Transverse colon (tissue), 4 donors: ENCODE measurements around the gene CABLES2. TPM values are rescaled to one million over a fixed set of nuclear protein-coding genes. Genes with fewer than 3 reads are reported as not detected.

Experiments
- DNase-seq: peaks from one replicate; pipeline ENCODE4 v3.0.0-alpha.2; 2019
- H3K27ac ChIP-seq, 4 donors: fragments of 200-600 bp; sonication (generic); 2 replicates each; pipeline ENCODE4 v1.5.1; 2016 to 2018; ENCODE audit warnings: inconsistent platforms in 4 of 4
- H3K27me3 ChIP-seq: fragments of 200-600 bp; sonication (generic); 2 replicates; pipeline ENCODE4 v1.5.1; 2017; ENCODE audit warnings: inconsistent platforms
- H3K36me3 ChIP-seq, 4 donors: fragments of 200-600 bp; sonication (generic); 2 replicates each; pipeline ENCODE4 v1.5.1; 2017 to 2019; ENCODE audit warnings: inconsistent platforms in 4 of 4
- H3K4me1 ChIP-seq, 4 donors: fragments of 200-600 bp; sonication (generic); 2 replicates each; pipeline ENCODE4 v1.5.1; 2017 to 2020; ENCODE audit warnings: inconsistent platforms in 4 of 4
- H3K4me3 ChIP-seq, 4 donors: fragments of 200-600 bp; sonication (generic); 1 replicate in 1 of 4; 2 replicates in 3 of 4; pipeline versions ENCODE4 v1.5.1 to v1.6.1; 2017 to 2019; ENCODE audit warnings: inconsistent platforms in 4 of 4
- H3K9me3 ChIP-seq, 2 donors: fragments of 200-600 bp; sonication (generic); 2 replicates each; pipeline ENCODE4 v1.5.1; 2017 to 2019; ENCODE audit warnings: inconsistent platforms in 2 of 2
- CTCF ChIP-seq, 5 experiments: fragments of 200-600 bp in 3 of 5; fragments of 450-650 bp in 2 of 5; sonication (generic) in 3 of 5; IDR thresholded peaks; 1 replicate in 2 of 5; 2 replicates in 3 of 5; pipeline ENCODE4 v1.5.1; 2016 to 2017; ENCODE audit warnings: antibody characterized with exemption in 5 of 5, inconsistent platforms in 3 of 5, mild to moderate bottlenecking in 2 of 5, moderate library complexity in 1 of 5
- EP300 ChIP-seq: sonication (generic); formaldehyde crosslinking; IDR thresholded peaks from one replicate; pipeline ENCODE4 v1.6.1; 2017; ENCODE audit warnings: antibody characterized with exemption, low read depth
- POLR2A ChIP-seq: fragments of 450-650 bp; IDR thresholded peaks from one replicate; pipeline ENCODE4 v1.6.1; 2016; ENCODE audit warnings: antibody characterized with exemption, mild to moderate bottlenecking, moderate library complexity
- POLR2AphosphoS5 ChIP-seq, 3 donors: sonication (generic); formaldehyde crosslinking; IDR thresholded peaks; one replicate each; pipeline ENCODE4 v1.6.1; 2016; ENCODE audit warnings: antibody characterized with exemption in 3 of 3
- WGBS, 2 donors: methylation state at CpG; one replicate each; pipeline ENCODE4 v1.1.5; 2018; ENCODE audit warnings: low coverage in 1 of 2; 5-methylcytosine and 5-hydroxymethylcytosine counted together
- in situ Hi-C, 4 donors: fragments of 200-750 bp; cut with MboI; loops; one replicate each; pipeline versions ENCODE4 v1.15.0 to v1.15.1; 2017; ENCODE audit warnings: low sequenced_read_pairs in 3 of 4, low pct_ligation_motif_present in 1 of 4, low pct_unique_long_range_greater_than_20kb in 1 of 4
- intact Hi-C: fragments of 100-400 bp; cut with DNase I; formaldehyde crosslinking; loops from one replicate; pipeline ENCODE4 v1.15.1; 2023; ENCODE audit warnings: low total_unique reads
- total RNA-seq, 4 donors: library from RNA; depleted of rRNA; stranded (reverse); fragments of >200 nt; gene quantifications; one replicate each; pipeline ENCODE4 v1.1.0, GENCODE V29; 2016

Gene CABLES2
- total RNA-seq, 4 donors from 2014 or later = 3.7 to 10.1 (median 8.5) TPM

GRCh38 chr20:62363920-62364851 is 42.9 kb downstream of the CABLES2 start:
- H3K27ac ChIP-seq = peak overlapping the region; percentile 86 to 97 (median 88)
- peak; percentile 13 for DNase-seq
- H3K9me3 ChIP-seq = no peaks in the 10 kb centered on the region
- peak overlapping the region in 2 of 4 donors; percentile 58 to 82 for H3K4me3 ChIP-seq
- TF ChIP-seq EP300 (no peak), POLR2AphosphoS5 (IDR thresholded peaks at IDR 0.05) (no peak), POLR2A (no peak), CTCF (IDR thresholded peaks at IDR 0.05) (no peak)
- H3K36me3 ChIP-seq = no peaks in the 10 kb centered on the region
- in situ Hi-C loops (no loop called here), intact Hi-C loops (no loop called here)
- 74% methylated on average over 21 of the region's 22 CpGs; no CpG with 5 or more reads in 1 of the 2 donors for WGBS, 2 donors
- peaks cover 47 to 82% (median 55%) of the 10 kb centered on the region in 4 donors for H3K4me1 ChIP-seq
- H3K27me3 ChIP-seq = peaks cover 39% of the 10 kb centered on the region

- peaks cover 45 to 82% (median 55%) of the 10 kb centered on the region in 4 donors for H3K4me1 ChIP-seq
- 65% methylated on average over 15 of the region's 20 CpGs; no CpG with 5 or more reads in 1 of the 2 donors for WGBS, 2 donors
- peak; percentile 27 for DNase-seq
- in situ Hi-C loops = no loop called here
- peak overlapping the region; percentile 86 to 97 (median 88) for H3K27ac ChIP-seq
- H3K9me3 ChIP-seq = no peaks in the 10 kb centered on the region
- no peaks in the 10 kb centered on the region for H3K36me3 ChIP-seq
- peaks cover 30% of the 10 kb centered on the region for H3K27me3 ChIP-seq
- no peak overlapping the region for H3K4me3 ChIP-seq
- no peak for TF ChIP-seq POLR2A
- TF ChIP-seq POLR2AphosphoS5 (IDR thresholded peaks at IDR 0.05) = no peak
- TF ChIP-seq CTCF (IDR thresholded peaks at IDR 0.05) = no peak
- TF ChIP-seq EP300 = no peak
- intact Hi-C loops = no loop called here
These were observed 43.8 kb downstream of the CABLES2 start for GRCh38 chr20:62362991-62363919.

- intact Hi-C loops = no loop called here
- H3K4me1 ChIP-seq = peaks cover 45 to 82% (median 54%) of the 10 kb centered on the region in 4 donors
- no peak overlapping the region for H3K4me3 ChIP-seq
- H3K27me3 ChIP-seq = peaks cover 23% of the 10 kb centered on the region
- TF ChIP-seq POLR2A (no peak), EP300 (no peak), POLR2AphosphoS5 (IDR thresholded peaks at IDR 0.05) (no peak)
- H3K9me3 ChIP-seq = no peaks in the 10 kb centered on the region
- H3K36me3 ChIP-seq = no peaks in the 10 kb centered on the region
- in situ Hi-C loops = no loop called here
- DNase-seq = peak; percentile 7
- H3K27ac ChIP-seq = peak overlapping the region in 3 of 4 donors; percentile 86 to 97 (median 89)
- WGBS, 2 donors = 52% methylated on average over 13 of the region's 13 CpGs; no CpG with 5 or more reads in 1 of the 2 donors
These were observed 44.5 kb downstream of the CABLES2 start for GRCh38 chr20:62362590-62362940.

GRCh38 chr20:62361799-62362589 is 45.1 kb downstream of the CABLES2 start:
- no peak overlapping the region for H3K4me3 ChIP-seq
- H3K4me1 ChIP-seq = peaks cover 45 to 84% (median 56%) of the 10 kb centered on the region in 4 donors
- TF ChIP-seq POLR2AphosphoS5 (IDR thresholded peaks at IDR 0.05) = no peak
- no peak for TF ChIP-seq CTCF (IDR thresholded peaks at IDR 0.05)
- TF ChIP-seq POLR2A = no peak
- TF ChIP-seq EP300 = no peak
- in situ Hi-C loops (no loop called here), intact Hi-C loops (no loop called here)
- H3K27me3 ChIP-seq = peaks cover 19% of the 10 kb centered on the region
- WGBS, 2 donors = 74 to 86% methylated on average over 9 to 34 of the region's 34 CpGs
- no peaks in the 10 kb centered on the region for H3K9me3 ChIP-seq
- H3K36me3 ChIP-seq = no peaks in the 10 kb centered on the region
- H3K27ac ChIP-seq = peak overlapping the region; percentile 55 to 97 (median 88)
- DNase-seq = no peak
